Stimulated activated CD8-positive, alpha-beta memory T cell treated with anti-CD3 and anti-CD28 coated beads, Interleukin-7, amount 100 ng/mL, for 1 hour (primary cell): ENCODE results near the gene EPAS1.

ENCODE experiments used
- DNase-seq, 2 donors: peaks; one replicate each; pipeline ENCODE4 v3.0.0-alpha.2; 2020; ENCODE audit warnings: low read depth in 2 of 2

EPAS1 gene

DNA sequence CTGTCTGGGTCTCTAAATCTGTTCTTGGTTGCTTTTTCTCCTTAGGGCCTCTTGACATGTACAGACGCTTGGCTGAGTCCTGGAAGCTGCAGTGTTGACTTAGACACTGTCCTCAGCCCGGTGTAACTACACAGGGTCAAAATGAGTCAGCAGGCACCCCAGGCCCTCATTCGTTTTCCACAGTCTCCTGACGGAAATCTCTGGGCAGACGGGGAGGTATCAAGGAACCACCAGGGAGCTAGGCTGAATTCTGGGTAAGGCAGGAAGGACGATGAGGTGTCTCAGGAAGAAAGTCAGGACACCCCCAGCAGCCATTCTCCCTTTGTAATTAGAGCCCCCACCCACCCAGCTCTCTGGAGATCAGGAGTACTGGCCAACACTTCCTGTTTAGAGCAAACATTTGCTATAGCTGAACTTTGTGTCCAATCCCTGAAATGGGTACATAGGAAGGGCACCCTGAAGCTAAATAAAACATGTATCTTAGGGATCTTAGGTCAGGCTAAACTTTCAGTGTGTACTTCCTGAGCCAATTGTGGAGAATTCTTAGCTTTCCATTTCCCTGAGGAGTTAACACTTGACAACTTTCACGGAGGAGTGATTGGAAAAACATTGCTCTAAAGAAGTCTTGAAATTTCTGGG, 23.9 kb upstream of the EPAS1 start:
- no peak for DNase-seq

DNA sequence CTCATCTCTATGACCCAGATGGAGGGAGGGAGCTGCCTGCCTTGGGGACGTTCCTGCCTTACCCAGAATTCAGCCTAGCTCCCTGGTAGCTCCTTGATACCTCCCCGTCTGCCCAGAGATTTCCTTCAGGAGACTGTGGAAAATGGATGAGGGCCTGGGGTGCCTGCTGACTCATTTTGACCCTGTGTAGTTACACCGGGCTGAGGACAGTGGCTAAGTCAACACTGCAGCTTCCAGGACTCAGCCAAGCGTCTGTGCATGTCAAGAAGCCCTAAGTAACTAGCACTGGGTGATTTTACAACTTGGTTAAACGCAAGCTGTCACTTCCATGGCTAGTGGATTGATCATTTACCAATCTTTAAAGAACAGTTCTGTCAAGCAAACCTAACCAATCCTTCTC, 23.3 kb upstream of the EPAS1 start:
- DNase-seq, result no peak

DNA sequence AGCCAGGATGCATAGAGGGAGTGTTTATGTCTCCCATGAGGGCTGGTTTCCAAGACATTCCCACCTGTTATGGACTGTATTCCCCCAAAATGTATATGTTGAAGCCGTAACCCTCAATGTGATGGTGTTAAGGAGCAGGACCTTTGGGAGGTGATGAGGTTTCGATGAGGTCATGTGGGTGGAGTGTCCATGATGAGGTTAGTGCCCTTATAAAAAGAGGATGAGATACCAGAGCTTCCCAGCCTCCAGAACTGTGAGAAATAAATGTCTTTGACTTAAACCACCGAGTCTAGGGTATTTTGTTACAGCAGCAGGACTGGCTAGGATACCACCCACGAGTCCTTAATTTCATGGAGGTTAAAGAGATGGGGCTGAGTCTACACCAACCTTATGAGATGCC, 22.6 kb upstream of the EPAS1 start:
- DNase-seq, result no peak

DNA sequence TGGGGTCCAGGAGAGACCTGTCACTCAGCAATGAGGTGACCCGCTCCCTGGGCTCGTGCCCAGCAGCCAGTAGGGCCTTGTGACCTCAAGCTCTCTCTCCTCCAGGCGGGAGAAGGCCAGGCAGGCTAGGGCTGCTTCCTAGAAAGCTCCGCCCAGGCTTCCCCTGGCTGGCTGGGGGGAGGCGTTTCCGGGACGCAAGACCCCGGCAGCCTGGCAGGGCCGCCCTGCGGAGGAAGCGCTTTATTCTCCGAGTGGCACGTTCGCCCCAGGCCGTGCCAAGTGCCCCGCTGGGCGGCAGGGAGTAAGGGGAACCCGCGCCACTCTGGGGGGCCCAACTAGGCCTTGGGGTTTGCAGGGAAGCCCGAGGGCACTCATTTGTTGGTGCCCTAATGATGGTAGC, 21.2 kb upstream of the EPAS1 start:
- DNase-seq, result no peak

DNA sequence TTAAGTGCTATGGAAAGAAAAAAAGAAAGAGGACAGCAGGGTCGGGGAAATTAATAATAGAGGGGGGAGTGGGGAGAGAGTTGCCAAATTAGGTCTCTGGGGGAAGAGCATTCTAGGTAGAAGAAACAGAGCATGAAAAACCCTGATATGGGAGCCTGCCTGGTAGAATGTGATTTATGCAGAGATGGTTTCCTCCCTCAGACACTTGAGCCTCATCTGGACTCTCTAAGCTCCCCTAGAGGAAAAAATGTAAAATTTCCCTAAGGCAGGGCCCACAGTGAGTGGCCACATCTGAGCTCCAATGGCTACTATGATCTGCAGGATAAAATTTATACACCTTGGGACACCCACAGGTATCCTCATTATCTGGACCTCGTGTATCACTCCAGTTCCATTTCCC, 20.6 kb upstream of the EPAS1 start:
- no peak for DNase-seq

DNA sequence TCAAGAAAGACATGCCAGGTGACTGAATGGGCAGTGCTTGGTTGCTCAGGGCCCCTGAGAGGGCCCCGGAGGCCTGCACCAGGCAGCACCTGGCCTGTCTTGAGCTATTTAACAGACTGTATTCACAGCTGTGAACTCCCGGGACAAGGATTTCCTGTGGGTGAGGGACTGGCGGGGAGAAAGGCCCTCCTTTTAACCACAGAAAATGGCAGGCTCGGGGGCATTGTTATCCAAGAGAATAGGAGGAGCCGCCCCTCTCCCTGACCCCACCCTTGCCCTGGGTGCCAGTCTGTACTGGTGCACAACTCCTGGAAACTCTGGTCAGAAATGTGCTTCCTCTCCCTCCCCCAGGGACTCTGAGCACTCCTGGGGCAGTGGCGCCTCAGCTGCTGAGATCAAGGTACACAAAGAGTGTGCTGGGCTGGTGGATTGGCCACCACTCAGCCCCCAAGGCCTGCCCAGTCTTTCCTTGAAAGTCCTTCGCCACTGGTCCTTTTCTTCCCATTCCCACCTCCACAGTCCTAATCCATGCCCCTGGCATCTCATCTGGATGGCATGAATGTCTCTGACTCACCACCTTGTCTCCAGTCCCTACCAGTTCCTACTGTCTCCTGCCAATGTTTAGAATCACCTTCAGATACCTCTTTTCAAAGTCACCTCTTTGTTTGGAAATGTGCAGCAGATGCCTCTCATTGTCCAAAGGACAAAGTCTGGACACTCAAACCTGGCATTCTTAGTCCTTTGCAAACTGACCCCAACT, 19.6 kb upstream of the EPAS1 start:
- no peak for DNase-seq

DNA sequence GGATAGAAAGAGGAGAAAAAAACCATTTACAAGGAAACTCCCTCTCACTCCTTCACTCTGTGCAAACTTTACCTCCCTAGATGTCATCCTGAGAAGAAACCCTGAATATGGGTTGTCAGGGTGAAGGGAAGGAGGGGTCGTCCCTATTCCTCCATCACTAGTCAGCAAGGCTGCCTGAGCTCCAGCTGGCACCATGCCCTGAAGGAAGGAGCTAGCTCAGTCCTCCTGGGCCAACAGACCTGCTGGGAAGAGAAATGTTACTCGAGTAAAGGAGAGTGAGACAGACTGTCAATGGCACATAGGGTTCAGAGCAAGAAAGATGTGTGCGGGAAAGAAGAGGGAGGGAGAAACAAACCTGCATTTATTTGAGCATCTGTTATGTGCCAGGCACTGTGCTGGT, 18.3 kb upstream of the EPAS1 start:
- DNase-seq, result no peak

DNA sequence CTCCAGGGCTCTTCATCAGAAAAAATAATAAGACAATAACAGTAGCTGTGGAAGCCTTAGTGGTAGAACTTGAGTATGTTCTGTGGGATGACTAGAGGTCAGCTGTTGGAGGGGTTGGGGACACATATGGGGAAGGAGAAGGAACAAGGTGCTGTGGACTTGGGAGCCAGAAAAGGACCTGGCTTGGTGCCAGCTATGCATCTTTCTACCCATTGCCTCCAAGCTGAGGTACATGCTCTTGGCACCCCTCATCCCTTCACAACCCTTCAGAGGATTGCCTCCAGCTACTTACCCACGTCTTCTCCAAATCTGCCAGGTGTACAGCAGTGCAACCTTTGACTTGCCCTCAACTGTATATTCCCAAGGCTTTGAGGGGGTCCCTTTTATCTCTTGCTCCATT, 15.3 kb upstream of the EPAS1 start:
- no peak for DNase-seq

DNA sequence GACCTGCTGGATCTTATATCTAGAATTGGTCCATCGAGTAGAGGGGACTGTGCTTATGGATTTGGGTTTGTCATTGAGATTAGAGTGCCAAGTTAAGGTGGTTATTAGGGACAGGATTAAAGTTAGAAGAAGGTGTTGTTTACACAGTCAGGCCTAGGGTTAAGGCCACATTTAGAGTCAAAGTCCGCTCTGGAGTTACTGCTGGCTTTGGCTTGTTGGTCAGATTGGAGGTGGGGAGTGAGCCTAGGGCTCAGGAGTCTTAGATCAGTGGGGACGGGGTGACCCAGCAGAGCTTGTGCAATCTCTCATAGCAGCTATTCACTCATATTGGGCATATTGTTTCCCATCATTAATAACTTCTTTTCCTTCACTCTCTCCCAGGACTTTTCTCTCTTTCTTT, 13.5 kb upstream of the EPAS1 start:
- DNase-seq, result no peak

DNA sequence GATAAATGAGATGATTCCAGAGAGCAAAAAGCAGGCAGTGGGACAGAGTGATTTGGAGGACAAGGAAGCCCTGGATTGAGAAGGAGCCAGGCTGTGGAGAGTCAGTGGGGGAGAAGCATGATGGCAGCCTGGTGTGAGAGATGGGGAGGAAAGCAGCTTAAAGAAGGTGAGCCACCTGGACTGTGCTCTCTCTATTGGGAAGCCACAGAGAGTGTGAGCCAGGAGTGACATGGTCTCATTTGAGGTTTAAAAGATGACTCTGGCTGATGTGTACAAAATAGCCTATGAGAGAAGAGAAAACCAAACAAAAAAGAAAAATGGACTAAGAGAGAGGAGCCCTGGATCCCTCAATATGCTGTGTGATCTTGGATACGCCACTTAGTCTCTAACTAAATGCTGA, 12.9 kb upstream of the EPAS1 start:
- no peak for DNase-seq

DNA sequence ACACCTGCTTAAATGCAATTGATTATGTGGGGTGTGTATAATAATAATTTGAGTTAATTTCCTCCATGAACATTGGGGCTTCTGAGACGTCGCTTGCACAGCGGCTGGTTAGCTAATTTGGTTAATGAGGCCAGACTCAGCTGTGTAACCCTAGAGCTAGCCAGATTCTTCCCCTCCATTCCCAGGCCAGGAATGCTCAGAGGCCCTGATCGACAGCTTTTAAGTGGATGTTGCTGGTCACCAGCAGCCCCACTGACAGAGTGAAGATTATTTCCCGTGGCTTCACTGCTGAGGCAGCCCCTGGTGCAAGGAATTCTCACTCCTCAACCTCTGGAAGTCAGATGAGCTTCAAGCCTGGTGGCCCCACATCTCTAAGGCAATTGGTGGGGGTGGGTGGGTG, 12.4 kb upstream of the EPAS1 start:
- no peak for DNase-seq

DNA sequence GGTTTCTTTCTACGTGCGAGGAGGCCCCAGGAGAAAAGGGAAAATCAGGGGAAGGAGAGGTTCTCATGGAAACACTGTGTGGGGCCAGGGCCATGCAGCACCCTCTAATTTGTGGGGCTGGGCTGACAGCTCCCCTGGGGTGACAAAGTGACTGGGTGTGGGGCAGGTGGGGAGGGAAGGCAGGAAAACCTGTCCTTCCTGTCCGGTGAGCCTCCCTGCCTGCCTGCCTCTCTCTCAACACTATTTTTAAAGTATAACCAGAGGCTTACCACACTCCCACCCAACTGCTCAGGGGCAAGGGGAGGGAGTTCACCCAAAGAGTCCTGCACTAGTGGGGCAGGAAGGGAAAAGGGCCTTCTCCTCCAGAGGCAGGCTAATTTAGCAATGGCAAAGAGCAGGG, 10.5 kb upstream of the EPAS1 start:
- DNase-seq, result no peak

DNA sequence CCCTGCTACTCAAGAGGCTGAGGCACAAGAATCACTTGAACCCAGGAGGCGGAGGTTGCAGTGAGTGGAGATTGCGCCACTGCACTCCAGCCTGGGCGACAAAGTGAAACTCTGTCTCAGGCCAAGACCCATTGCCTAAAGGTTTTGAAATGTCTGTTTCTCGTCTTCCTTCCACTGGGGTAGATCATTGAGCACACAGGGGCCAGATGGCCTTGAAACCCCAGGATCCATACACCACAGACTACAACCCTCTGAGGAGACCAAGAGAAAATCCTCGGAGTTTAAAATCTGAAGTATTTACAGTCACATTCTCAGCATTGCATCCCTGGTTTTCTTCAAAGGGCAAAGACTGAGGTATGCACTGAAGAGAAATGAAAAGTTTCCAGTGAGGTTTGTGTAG, 7.1 kb upstream of the EPAS1 start:
- no peak for DNase-seq

DNA sequence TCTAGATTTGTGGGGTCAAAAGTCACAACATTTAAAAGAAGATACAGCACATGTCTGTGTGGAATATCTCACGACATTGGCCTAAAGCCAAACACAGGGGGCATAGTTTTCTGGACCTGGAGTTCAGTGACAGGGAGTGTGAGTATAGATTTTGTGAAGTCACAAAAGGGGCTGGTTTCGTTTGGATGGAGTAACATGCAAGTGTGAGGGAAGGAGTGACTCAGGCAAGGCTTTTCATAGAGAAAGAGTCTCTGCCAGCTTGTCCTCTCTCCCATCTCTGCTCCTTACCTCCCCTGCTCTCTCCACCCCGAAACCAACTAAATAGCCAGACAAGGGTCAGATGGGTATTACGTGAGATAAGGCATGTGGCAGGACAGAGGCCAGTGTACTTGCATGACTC, 3.7 kb upstream of the EPAS1 start:
- no peak for DNase-seq

DNA sequence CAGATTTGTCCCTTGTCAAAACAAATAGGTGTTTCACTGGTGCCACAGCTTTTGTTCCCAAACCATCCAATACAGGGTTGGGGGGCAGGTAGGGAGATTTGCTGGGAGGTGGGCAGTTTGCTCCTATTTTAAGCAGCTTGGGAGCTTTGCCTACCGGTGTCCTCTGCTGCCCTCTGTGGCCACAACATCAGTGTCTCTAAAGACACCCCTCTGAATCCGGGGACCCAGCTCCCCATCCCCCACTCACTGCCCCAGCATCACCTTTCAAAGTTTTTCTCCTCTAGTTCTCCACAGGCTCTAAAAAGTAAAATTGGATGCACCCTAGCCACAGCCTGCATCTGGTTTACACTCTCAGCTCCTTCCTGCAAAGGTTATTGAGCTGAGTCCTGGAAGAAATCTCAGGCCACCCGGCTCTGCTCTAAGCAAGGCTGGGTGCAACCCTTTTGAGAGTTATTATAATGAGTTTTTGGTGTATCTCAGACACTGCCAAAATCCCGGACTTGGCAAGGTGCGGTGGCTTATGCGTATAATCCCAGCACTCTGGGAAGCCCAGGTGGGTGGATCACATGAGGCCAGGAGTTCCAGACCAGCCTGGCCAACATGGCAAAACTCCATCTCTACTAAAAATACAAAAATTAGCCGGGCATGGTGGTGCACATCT, 2.9 kb upstream of the EPAS1 start:
- DNase-seq, result no peak

DNA sequence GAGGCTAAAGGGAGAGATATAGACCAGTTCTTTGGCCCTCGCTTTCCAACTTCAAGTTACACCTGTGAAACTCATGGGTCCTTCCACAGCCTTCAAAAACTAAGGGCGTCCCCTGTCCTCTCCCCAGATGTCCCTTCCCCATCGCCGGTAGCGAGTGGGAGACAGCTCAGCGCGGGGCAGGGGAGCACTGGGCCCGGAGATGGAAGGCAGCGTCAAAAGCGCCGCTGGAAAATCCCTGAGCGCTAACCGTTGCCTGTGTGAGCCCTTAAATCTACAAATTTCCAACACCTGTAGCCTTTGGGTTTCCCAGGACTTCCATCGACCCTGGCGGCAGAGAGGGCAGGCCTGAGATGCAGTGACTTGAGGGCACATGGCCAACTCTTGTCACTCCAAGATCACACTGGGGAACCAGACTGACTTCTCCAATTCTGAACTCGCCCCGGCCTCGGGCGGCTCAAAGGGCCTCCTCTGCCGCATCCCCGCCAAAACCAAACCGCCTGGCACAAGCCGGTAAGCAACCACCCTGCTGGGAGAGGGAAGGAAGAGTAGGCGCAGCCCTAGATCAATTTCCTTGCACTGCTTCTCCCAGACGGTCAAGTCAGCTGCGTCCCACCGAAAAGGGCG, 879 bp upstream of the EPAS1 start:
- no peak for DNase-seq

DNA sequence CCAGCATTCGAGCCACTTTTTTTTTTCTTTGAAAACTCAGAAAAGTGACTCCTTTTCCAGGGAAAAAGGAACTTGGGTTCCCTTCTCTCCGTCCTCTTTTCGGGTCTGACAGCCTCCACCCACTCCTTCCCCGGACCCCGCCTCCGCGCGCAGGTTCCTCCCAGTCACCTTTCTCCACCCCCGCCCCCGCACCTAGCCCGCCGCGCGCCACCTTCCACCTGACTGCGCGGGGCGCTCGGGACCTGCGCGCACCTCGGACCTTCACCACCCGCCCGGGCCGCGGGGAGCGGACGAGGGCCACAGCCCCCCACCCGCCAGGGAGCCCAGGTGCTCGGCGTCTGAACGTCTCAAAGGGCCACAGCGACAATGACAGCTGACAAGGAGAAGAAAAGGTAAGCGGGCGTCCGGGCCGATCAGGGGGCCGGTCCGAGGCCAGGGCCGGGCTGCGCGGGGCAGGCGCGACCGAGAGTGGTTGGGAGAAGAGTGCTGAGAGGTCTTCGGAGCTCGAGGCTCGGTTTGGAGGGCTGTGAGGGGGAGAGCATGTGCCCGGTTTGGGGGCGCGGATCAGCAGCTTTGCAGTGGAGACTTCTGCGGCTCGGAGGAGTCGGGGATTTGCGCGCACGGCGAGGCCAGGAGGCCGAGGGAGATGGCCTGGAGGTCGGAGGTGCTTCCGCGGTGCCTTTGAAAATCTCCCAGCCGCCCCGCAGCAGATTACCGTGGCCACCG, 502 bp downstream of the EPAS1 start:
- DNase-seq, result peak; percentile 52 to 60

DNA sequence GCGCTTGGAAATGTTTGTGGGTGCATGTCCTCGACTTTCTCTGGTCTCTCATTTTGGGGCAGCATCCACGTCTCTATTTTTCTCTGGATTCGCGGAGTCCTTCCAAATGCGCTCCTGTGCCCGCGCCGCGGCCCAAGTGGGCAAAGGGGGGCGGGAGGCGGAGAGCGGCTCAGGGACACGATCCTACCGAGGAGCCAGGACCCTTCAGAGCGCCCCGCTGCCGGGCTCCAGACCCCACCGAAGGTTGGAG, 990 bp downstream of the EPAS1 start:
- no peak for DNase-seq

DNA sequence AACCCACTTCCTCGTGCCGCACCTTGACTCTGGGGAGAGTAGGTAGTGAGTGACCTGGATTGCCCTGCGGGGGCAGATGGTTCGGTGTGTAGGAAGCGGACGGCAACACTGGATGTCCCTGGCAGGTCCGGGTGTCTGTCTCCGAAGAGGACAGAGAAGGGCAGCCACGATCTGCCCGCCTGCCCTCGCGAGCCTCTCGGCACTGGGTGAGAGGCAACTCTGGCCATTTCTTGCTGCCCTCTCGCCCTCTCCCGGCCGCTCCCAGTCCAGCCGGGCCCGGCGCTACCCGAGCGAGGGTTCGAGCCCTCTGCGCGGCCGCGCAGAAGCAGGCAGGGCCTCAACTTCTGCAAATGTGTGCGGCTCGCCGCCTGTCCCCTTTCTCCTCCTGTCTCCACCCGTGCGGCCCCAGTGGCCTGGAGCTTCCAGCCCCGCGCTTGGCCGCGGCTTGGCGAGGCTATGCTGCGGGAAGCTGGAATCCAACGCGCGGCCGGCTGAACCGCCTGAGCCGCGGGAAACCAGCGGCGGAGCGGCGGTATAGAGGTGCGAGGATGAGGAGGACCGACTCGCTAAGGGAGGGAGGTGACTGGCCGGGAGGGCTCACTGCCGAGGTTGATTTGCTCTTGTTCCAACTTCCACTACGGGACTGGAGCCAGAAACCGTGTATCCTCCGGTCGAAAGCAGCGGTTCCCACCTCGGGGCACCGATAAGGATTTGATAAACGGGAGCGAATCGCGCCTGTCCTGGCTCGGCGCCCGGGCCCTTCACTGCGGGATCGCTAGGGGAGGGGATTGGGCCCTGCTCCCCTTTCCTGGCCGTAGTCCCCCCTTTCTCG, 1.5 kb downstream of the EPAS1 start:
- DNase-seq, result no peak

DNA sequence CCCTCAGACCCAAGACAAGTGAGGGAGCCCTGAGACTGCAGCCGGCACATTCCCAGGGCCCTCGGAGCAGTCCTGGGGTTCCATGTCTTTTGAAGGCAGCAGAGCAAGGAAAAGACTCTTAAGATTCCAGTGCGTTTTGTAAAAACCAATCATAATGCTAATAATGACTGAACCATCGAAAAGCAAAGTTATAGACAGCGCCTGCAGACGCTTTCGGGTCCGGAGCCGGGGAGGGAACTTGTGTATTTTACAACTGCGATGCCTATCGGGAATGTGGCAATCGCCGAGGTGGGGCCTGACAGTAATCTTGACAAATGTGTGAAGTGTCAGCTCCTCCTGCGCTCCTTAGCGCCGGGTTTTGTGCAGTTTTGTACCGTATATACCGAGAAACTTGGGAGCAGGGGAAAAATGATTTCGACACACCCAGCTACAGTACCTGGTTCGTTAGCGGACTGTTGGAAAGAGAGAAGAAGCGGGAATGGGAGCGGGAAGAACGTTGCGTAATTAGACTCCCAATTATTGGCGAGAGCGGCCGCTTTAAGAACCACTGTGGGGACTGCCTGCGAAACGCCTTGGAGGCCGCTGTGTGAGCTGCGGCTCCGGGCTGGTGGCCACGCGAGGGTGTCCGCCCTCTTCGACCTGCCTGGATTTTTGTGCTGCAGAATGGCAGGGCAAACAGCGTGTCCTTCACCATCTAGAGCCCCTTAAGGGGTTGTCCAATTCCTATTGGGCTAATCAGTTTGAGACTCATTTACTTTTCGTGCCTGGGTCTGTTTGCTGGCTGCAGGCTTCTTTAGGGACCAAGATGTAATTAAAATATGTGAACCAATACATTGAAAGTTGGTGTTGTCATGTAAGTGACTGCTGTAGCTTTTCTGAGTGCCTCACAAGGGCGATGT, 2.4 kb downstream of the EPAS1 start:
- no peak for DNase-seq

DNA sequence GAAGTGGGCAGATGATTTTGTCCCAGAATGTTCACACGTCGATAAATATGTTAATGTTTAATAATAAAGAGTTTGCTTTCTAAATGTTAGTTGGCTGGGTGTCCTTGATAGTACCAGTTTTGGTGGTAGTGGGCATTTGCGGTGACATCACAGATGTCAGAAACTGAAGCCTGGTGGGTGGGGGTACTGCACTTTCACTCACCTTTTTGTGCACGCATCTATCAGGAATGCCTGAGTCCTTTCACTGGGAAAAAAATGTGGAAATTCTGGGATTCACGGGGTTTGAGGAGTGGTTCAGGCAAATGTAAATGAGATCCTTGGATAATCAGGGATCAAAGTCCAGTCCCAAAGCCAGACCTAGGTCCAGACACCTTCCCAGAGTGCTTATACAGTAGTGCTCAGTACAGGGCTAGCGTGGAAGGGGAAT, 3.2 kb downstream of the EPAS1 start:
- no peak for DNase-seq
